GM12865 (cell line): ENCODE data around the gene RCE1.
"Not testable (repeated sequence)": the region's sequence is repeated elsewhere in the genome, so short reads cannot be mapped to it uniquely, and the experiment has no call there.

Experiments used
- DNase-seq: peaks from one replicate; pipeline ENCODE4 v3.0.0; 2010; ENCODE audit warnings: low read depth
- H3K4me3 ChIP-seq: 2 replicates; pipeline ENCODE4 v1.5.1; 2011; ENCODE audit warnings: mild to moderate bottlenecking, low read depth, low read length, control low read depth
- CTCF ChIP-seq: IDR thresholded peaks from 2 replicates; pipeline ENCODE4 v1.5.1; 2011; ENCODE audit warnings: low read length, control low read depth, low read depth, inconsistent platforms; ENCODE audit not compliant: insufficient read depth; ENCODE audit errors: missing control alignments

Gene RCE1

GRCh38 chr11:66818231-66818955 lies 24.8 kb upstream of the RCE1 start:
- no peak overlapping the region for H3K4me3 ChIP-seq
- TF ChIP-seq CTCF, result no peak
- no peak for DNase-seq

GRCh38 chr11:66820381-66820780 lies 22.9 kb upstream of the RCE1 start:
- DNase-seq, result no peak
- TF ChIP-seq CTCF, result no peak
- no peak overlapping the region for H3K4me3 ChIP-seq

GRCh38 chr11:66820901-66821300 lies 22.3 kb upstream of the RCE1 start:
- no peak for TF ChIP-seq CTCF

GRCh38 chr11:66823700-66824099 lies 19.5 kb upstream of the RCE1 start:
- H3K4me3 ChIP-seq, result no peak overlapping the region
- no peak for DNase-seq
- no peak for TF ChIP-seq CTCF

More at GRCh38 chr11:66820901-66821300, 22.3 kb upstream of the RCE1 start:
- no peak overlapping the region for H3K4me3 ChIP-seq
- no peak for DNase-seq

- not testable (repeated sequence) for H3K4me3 ChIP-seq, DNase-seq
These were observed 18.7 kb upstream of the RCE1 start for GRCh38 chr11:66824573-66824972.

GRCh38 chr11:66834539-66834845 lies 8.7 kb upstream of the RCE1 start:
- no peak for DNase-seq
- no peak for TF ChIP-seq CTCF
- H3K4me3 ChIP-seq, result no peak overlapping the region

GRCh38 chr11:66834943-66835342 lies 8.3 kb upstream of the RCE1 start:
- TF ChIP-seq CTCF, result no peak
- no peak overlapping the region for H3K4me3 ChIP-seq
- DNase-seq, result no peak
